Chondrocyte (in vitro differentiated cells): Measurements from ENCODE around the gene RBM4. TPM values are rescaled to one million over a fixed set of nuclear protein-coding genes. Genes with fewer than 3 reads are reported as not detected.

Experiments
- DNase-seq: peaks from one replicate; pipeline ENCODE4 v3.0.0; 2021; ENCODE audit warnings: mixed read lengths, low spot score
- H3K27ac Mint-ChIP-seq: one replicate; pipeline ENCODE4 v1.8.0; 2021; ENCODE audit warnings: mild to moderate bottlenecking, moderate library complexity, mixed read lengths; ENCODE audit not compliant: unreplicated experiment
- H3K27me3 Mint-ChIP-seq: 2 replicates; pipeline ENCODE4 v1.8.0; 2021; ENCODE audit warnings: low read depth, mixed read lengths
- H3K36me3 Mint-ChIP-seq: 2 replicates; pipeline ENCODE4 v1.8.0; 2021; ENCODE audit warnings: low read depth, mixed read lengths
- H3K4me1 Mint-ChIP-seq: 2 replicates; pipeline ENCODE4 v1.8.0; 2021; ENCODE audit warnings: low read depth, mild to moderate bottlenecking, mixed read lengths
- H3K4me3 Mint-ChIP-seq: one replicate; pipeline ENCODE4 v1.8.0; 2021; ENCODE audit warnings: mild to moderate bottlenecking, moderate library complexity, mixed read lengths; ENCODE audit not compliant: unreplicated experiment
- H3K9me3 Mint-ChIP-seq: 2 replicates; pipeline ENCODE4 v1.8.0; 2021; ENCODE audit warnings: low read depth, mixed read lengths
- total RNA-seq: library from RNA; stranded (reverse); gene quantifications from 3 replicates; pipeline ENCODE4 v1.2.1, GENCODE V29; 2021
- TF ChIP-seq, protein P1 (sequence below): fragments of 200-600 bp; sonication (generic); IDR thresholded peaks from 2 replicates; pipeline ENCODE4 v1.5.0; 2021; ENCODE audit warnings: antibody characterized with exemption, mild to moderate bottlenecking, moderate library complexity

The RBM4 gene
- total RNA-seq, 1 donor from 2014 or later: 109 TPM

DNA sequence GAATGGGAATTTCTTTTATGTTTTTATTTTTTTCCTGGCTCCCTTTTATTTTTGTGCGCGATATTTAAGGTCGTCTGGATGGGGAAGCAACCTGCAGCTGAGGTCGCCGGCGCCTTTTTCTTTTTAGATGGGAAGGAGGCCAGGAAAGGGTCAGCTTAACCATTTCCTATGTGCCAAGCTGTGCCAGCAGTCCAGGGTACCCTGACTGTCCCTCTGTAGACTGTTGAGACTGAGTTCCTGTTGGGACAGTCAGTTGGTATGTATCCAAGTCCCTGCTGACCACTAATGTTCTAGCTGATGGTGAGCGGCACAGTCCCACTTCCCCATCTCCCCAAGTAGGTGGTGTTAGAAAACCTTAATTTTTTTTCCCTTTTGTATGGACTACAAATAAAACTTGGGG lies 11.6 kb upstream of the RBM4 start:
- no peak for DNase-seq
- Mint-ChIP-seq H3K27ac (no peak overlapping the region), H3K27me3 (no peaks in the 10 kb centered on the region), H3K4me1 (peaks cover 20% of the 10 kb centered on the region), H3K36me3 (peaks cover 35% of the 10 kb centered on the region), H3K9me3 (no peaks in the 10 kb centered on the region), H3K4me3 (no peak overlapping the region)
- TF ChIP-seq, protein P1, sequence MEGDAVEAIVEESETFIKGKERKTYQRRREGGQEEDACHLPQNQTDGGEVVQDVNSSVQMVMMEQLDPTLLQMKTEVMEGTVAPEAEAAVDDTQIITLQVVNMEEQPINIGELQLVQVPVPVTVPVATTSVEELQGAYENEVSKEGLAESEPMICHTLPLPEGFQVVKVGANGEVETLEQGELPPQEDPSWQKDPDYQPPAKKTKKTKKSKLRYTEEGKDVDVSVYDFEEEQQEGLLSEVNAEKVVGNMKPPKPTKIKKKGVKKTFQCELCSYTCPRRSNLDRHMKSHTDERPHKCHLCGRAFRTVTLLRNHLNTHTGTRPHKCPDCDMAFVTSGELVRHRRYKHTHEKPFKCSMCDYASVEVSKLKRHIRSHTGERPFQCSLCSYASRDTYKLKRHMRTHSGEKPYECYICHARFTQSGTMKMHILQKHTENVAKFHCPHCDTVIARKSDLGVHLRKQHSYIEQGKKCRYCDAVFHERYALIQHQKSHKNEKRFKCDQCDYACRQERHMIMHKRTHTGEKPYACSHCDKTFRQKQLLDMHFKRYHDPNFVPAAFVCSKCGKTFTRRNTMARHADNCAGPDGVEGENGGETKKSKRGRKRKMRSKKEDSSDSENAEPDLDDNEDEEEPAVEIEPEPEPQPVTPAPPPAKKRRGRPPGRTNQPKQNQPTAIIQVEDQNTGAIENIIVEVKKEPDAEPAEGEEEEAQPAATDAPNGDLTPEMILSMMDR: no peak

- Mint-ChIP-seq H3K27me3 (no peaks in the 10 kb centered on the region), H3K4me3 (no peak overlapping the region), H3K4me1 (peaks cover 9% of the 10 kb centered on the region), H3K27ac (no peak overlapping the region), H3K9me3 (no peaks in the 10 kb centered on the region), H3K36me3 (peaks cover 35% of the 10 kb centered on the region)
- DNase-seq: no peak
- TF ChIP-seq, protein P1: no peak
Measured at GRCh38 chr11:66628061-66628603, 10.4 kb upstream of the RBM4 start.

GRCh38 chr11:66629356-66629755 lies 9.1 kb upstream of the RBM4 start:
- no peaks in the 10 kb centered on the region for H3K9me3 Mint-ChIP-seq

DNA sequence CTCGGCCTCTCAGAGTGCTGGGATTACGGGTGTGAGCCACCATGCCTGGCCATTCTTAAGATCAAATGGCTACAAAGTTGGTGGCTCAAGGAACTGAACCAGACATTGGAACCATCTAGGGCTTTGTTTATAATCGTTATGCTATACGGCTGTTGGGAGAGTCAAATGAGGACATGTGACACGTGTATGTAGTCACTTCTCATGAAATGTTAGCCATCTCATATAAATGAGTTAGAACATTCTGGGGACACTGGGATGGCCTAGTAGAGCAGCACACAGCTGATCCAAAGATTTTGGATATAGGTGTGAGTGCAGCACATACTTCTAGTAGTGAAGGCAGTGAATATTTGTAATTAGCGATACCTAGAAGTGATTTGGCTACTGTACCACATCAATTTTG lies 6.6 kb upstream of the RBM4 start:
- H3K9me3 Mint-ChIP-seq: no peaks in the 10 kb centered on the region
- TF ChIP-seq, protein P1: no peak
- no peak for DNase-seq
- H3K27ac Mint-ChIP-seq: no peak overlapping the region
- H3K4me3 Mint-ChIP-seq: no peak overlapping the region
- peaks cover 26% of the 10 kb centered on the region for H3K36me3 Mint-ChIP-seq
- H3K4me1 Mint-ChIP-seq: peaks cover 7% of the 10 kb centered on the region
- no peaks in the 10 kb centered on the region for H3K27me3 Mint-ChIP-seq

More at GRCh38 chr11:66629356-66629755, 9.1 kb upstream of the RBM4 start:
- Mint-ChIP-seq H3K27ac (no peak overlapping the region), H3K27me3 (no peaks in the 10 kb centered on the region), H3K36me3 (peaks cover 27% of the 10 kb centered on the region), H3K4me1 (no peaks in the 10 kb centered on the region), H3K4me3 (no peak overlapping the region)
- no peak for DNase-seq
- TF ChIP-seq, protein P1: no peak

DNA sequence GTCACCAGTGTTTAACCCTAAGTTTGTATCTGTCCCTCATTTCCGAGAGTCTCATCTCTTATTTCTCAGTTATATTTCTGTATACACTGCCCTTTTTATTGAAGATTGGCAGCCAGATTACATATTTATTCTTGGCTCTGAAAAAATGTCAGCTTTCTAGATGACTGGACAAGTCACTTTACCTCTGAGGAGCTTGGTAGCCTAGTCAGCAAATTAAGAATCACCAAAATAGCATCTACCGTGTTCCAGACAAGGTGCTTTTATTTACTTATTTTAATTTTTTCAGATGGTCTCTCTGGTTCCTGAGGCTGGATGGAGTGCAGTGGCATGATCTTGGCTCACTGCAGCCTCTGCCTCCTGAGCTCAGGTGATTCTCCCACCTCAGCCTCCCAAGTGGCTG lies 5.6 kb upstream of the RBM4 start:
- TF ChIP-seq, protein P1: no peak
- Mint-ChIP-seq H3K27ac (no peak overlapping the region), H3K27me3 (no peaks in the 10 kb centered on the region), H3K9me3 (no peaks in the 10 kb centered on the region), H3K4me1 (peaks cover 15% of the 10 kb centered on the region), H3K4me3 (no peak overlapping the region), H3K36me3 (peaks cover 20% of the 10 kb centered on the region)
- no peak for DNase-seq
